HepG2 (cell line): ENCODE measurements around the gene ANKRD10. TPM values are rescaled to one million over a fixed set of nuclear protein-coding genes. Genes with fewer than 3 reads are reported as not detected.

Experiments
- BRD4 ChIP-seq: sonication (generic); formaldehyde crosslinking; IDR thresholded peaks from 2 replicates; pipeline ENCODE4 v1.4.0; 2020; ENCODE audit warnings: missing genetic modification reagents
- CBFB ChIP-seq: sonication (generic); formaldehyde crosslinking; IDR thresholded peaks from 2 replicates; pipeline ENCODE4 v1.4.0; 2020; ENCODE audit warnings: missing genetic modification reagents
- DNMT1 ChIP-seq: sonication (generic); formaldehyde crosslinking; IDR thresholded peaks from 2 replicates; pipeline ENCODE4 v1.5.1; 2020; ENCODE audit warnings: mild to moderate bottlenecking, missing genetic modification reagents
- EHMT2 ChIP-seq: fragments of 200-600 bp; sonication (generic); IDR thresholded peaks from 2 replicates; pipeline ENCODE4 v1.7.0; 2017; ENCODE audit warnings: antibody characterized with exemption, low read depth, low read length, borderline replicate concordance
- HHEX ChIP-seq: IDR thresholded peaks from 2 replicates; pipeline ENCODE4 v1.6.1; 2016; ENCODE audit warnings: control low read depth
- HMGA1 ChIP-seq: sonication (generic); formaldehyde crosslinking; conservative IDR thresholded peaks from 2 replicates; pipeline ENCODE4 v1.4.0; 2020; ENCODE audit warnings: missing genetic modification reagents
- JUNB ChIP-seq: sonication (generic); formaldehyde crosslinking; IDR thresholded peaks from 2 replicates; pipeline ENCODE4 v1.8.0; 2022; ENCODE audit warnings: missing genetic modification reagents, mild to moderate bottlenecking, borderline replicate concordance
- KDM3A ChIP-seq: IDR thresholded peaks from 2 replicates; pipeline ENCODE4 v1.6.1; 2018; ENCODE audit warnings: low read depth, missing compliant biosample characterization
- MAFK ChIP-seq, 2 experiments: IDR thresholded peaks in 1 of 2; conservative IDR thresholded peaks in 1 of 2; 2 replicates each; pipeline ENCODE4 v1.6.1; 2011; ENCODE audit warnings: improper control_type of control experiment in 2 of 2, low read length in 2 of 2
- MEF2D ChIP-seq: sonication (generic); formaldehyde crosslinking; IDR thresholded peaks from 2 replicates; pipeline ENCODE4 v1.5.1; 2020; ENCODE audit warnings: mild to moderate bottlenecking, missing genetic modification reagents
- MTA1 ChIP-seq: sonication (generic); formaldehyde crosslinking; IDR thresholded peaks from 2 replicates; pipeline ENCODE4 v1.4.0; 2020; ENCODE audit warnings: missing genetic modification reagents, mild to moderate bottlenecking, borderline replicate concordance
- MXI1 ChIP-seq: IDR thresholded peaks from 3 replicates; pipeline ENCODE4 v1.6.1; 2012; ENCODE audit warnings: low read depth, low read length, inconsistent platforms, borderline replicate concordance
- SCMH1 ChIP-seq: sonication (generic); formaldehyde crosslinking; IDR thresholded peaks from 2 replicates; pipeline ENCODE4 v1.9.0; 2021; ENCODE audit warnings: missing genetic modification reagents, mild to moderate bottlenecking, borderline replicate concordance
- SNAI1 ChIP-seq: sonication (generic); formaldehyde crosslinking; IDR thresholded peaks from 2 replicates; pipeline ENCODE4 v1.5.0; 2020; ENCODE audit warnings: mild to moderate bottlenecking, missing genetic modification reagents, borderline replicate concordance
- U2AF2 ChIP-seq: fragments of 200-400 bp; formaldehyde crosslinking; IDR thresholded peaks from 2 replicates; pipeline ENCODE4 v1.6.1; 2017; ENCODE audit warnings: low read depth, mild to moderate bottlenecking, low read length
- ZBTB21 ChIP-seq: sonication (generic); formaldehyde crosslinking; IDR thresholded peaks from 2 replicates; pipeline ENCODE4 v1.4.0; 2020; ENCODE audit warnings: missing genetic modification reagents
- ZC3H13 ChIP-seq: sonication (generic); formaldehyde crosslinking; IDR thresholded peaks from 2 replicates; pipeline ENCODE4 v1.8.1; 2023; ENCODE audit warnings: mild to moderate bottlenecking, missing genetic modification reagents, moderate library complexity
- ZNF17 ChIP-seq: sonication (generic); formaldehyde crosslinking; IDR thresholded peaks from 2 replicates; pipeline ENCODE4 v1.5.0; 2020; ENCODE audit warnings: mild to moderate bottlenecking, missing genetic modification reagents
- ZNF224 ChIP-seq: sonication (generic); formaldehyde crosslinking; IDR thresholded peaks from 2 replicates; pipeline ENCODE4 v1.5.0; 2020; ENCODE audit warnings: mild to moderate bottlenecking, missing genetic modification reagents
- ZNF234 ChIP-seq: sonication (generic); formaldehyde crosslinking; conservative IDR thresholded peaks from 2 replicates; pipeline ENCODE4 v1.5.1; 2020; ENCODE audit warnings: mild to moderate bottlenecking, missing genetic modification reagents
- ZNF263 ChIP-seq: sonication (generic); formaldehyde crosslinking; IDR thresholded peaks from 2 replicates; pipeline ENCODE4 v1.4.0; 2020; ENCODE audit warnings: missing genetic modification reagents
- ZNF543 ChIP-seq: sonication (generic); formaldehyde crosslinking; IDR thresholded peaks from 2 replicates; pipeline ENCODE4 v1.4.0; 2020; ENCODE audit warnings: mild to moderate bottlenecking, missing genetic modification reagents
- ZNF546 ChIP-seq: sonication (generic); formaldehyde crosslinking; conservative IDR thresholded peaks from 2 replicates; pipeline ENCODE4 v1.8.1; 2023; ENCODE audit warnings: mild to moderate bottlenecking, missing genetic modification reagents
- ZNF549 ChIP-seq: sonication (generic); formaldehyde crosslinking; IDR thresholded peaks from 2 replicates; pipeline ENCODE4 v1.5.0; 2020; ENCODE audit warnings: missing genetic modification reagents
- ZNF768 ChIP-seq: sonication (generic); formaldehyde crosslinking; IDR thresholded peaks from 2 replicates; pipeline ENCODE4 v1.4.0; 2020; ENCODE audit warnings: missing genetic modification reagents
- ZNF788 ChIP-seq: sonication (generic); formaldehyde crosslinking; IDR thresholded peaks from 2 replicates; pipeline ENCODE4 v1.5.0; 2020; ENCODE audit warnings: mild to moderate bottlenecking, missing genetic modification reagents, borderline replicate concordance
- ZNF841 ChIP-seq: sonication (generic); formaldehyde crosslinking; IDR thresholded peaks from 2 replicates; pipeline ENCODE4 v1.8.1; 2023; ENCODE audit warnings: missing genetic modification reagents, borderline replicate concordance
- polyA plus RNA-seq, 8 experiments: library from polyadenylated mRNA; depleted of rRNA in 3 of 8; stranded (reverse) in 7 of 8; unstranded in 1 of 8; fragments of >200 nt; fragmentation: Illumina TruSeq in 4 of 8; extraction: Trizol in 4 of 8; gene quantifications; 2 replicates each; pipeline versions ENCODE4 v1.2.1 to v1.2.3, GENCODE V29; 2011 to 2016; ENCODE audit warnings: low read depth in 4 of 8, missing spikeins in 1 of 8, mixed read lengths in 1 of 8; ENCODE audit not compliant: insufficient read depth in 1 of 8
- total RNA-seq, 5 experiments: library from RNA; depleted of rRNA; stranded (reverse); fragments of >200 nt; fragmentation: Illumina TruSeq; extraction: Trizol; gene quantifications; 2 replicates each; pipeline ENCODE4 v1.2.3, GENCODE V29; 2016; ENCODE audit warnings: low read depth in 1 of 5
- TF ChIP-seq, protein P1 (sequence below): sonication (generic); formaldehyde crosslinking; IDR thresholded peaks from 2 replicates; pipeline ENCODE4 v1.5.0; 2020; ENCODE audit warnings: mild to moderate bottlenecking, missing genetic modification reagents, moderate library complexity
- TF ChIP-seq, protein P2 (sequence below): sonication (generic); formaldehyde crosslinking; IDR thresholded peaks from 2 replicates; pipeline ENCODE4 v1.4.0; 2020; ENCODE audit warnings: missing genetic modification reagents, mild to moderate bottlenecking, borderline replicate concordance
- TF ChIP-seq, protein P3 (sequence below), 2 experiments: fragments of 450-650 bp in 1 of 2; sonication (generic) in 1 of 2; formaldehyde crosslinking; IDR thresholded peaks; 2 replicates each; pipeline versions ENCODE4 v1.5.0 to v1.8.0; 2020 to 2022; ENCODE audit warnings: mild to moderate bottlenecking in 1 of 2, missing genetic modification reagents in 1 of 2

Gene ANKRD10
- total and polyA plus RNA-seq, 2 of the 13 experiments (the other 11 are each of a cell fraction or from before 2014, with no cell fraction given) = 108 to 115 TPM

DNA sequence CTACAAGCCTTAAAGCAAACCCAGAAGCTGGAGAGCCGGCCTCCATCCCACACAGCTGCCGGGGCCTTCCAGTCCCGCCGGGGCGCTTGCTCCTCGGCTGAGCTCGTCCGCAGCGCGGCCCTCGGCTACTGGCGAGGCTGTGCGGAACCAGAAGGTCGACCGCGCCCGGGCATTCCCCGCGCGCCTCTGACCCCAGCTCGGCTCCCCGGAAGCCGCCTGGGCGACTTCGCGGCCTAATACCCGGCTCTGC, 863 bp downstream of the ANKRD10 start (continued):
- TF ChIP-seq ZNF263 (CRISPR knock-in tag) = no peak
- 0 out of 2 replicates have a peak, but pooled peaks have one; percentile 58 for TF ChIP-seq ZNF224 (CRISPR knock-in tag)
- no peak for TF ChIP-seq ZNF768 (CRISPR knock-in tag)
- TF ChIP-seq BRD4 (CRISPR knock-in tag) = no peak
- TF ChIP-seq ZNF841 (CRISPR knock-in tag) = no peak
- no peak for TF ChIP-seq JUNB
- 0 out of 2 replicates have a peak, but pooled peaks have one; percentile 7 for TF ChIP-seq ZNF546 (CRISPR knock-in tag)
- TF ChIP-seq MXI1 = no peak
- TF ChIP-seq ZNF543 (CRISPR knock-in tag) = no peak
- TF ChIP-seq SCMH1 (CRISPR knock-in tag) = no peak
- TF ChIP-seq MTA1 (CRISPR knock-in tag) = no peak
- no peak for TF ChIP-seq HMGA1
- no peak for TF ChIP-seq ZBTB21
- no peak for TF ChIP-seq MEF2D
- TF ChIP-seq ZNF788 (CRISPR knock-in tag) = 0 out of 2 replicates have a peak, but pooled peaks have one; percentile 8
- no peak for TF ChIP-seq ZNF234 (CRISPR knock-in tag)
- TF ChIP-seq EHMT2 = no peak
- TF ChIP-seq, protein P1, sequence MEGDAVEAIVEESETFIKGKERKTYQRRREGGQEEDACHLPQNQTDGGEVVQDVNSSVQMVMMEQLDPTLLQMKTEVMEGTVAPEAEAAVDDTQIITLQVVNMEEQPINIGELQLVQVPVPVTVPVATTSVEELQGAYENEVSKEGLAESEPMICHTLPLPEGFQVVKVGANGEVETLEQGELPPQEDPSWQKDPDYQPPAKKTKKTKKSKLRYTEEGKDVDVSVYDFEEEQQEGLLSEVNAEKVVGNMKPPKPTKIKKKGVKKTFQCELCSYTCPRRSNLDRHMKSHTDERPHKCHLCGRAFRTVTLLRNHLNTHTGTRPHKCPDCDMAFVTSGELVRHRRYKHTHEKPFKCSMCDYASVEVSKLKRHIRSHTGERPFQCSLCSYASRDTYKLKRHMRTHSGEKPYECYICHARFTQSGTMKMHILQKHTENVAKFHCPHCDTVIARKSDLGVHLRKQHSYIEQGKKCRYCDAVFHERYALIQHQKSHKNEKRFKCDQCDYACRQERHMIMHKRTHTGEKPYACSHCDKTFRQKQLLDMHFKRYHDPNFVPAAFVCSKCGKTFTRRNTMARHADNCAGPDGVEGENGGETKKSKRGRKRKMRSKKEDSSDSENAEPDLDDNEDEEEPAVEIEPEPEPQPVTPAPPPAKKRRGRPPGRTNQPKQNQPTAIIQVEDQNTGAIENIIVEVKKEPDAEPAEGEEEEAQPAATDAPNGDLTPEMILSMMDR (CRISPR knock-in tag) = no peak
- TF ChIP-seq ZC3H13 (CRISPR knock-in tag) = no peak
- no peak for TF ChIP-seq U2AF2
- no peak for TF ChIP-seq DNMT1 (CRISPR knock-in tag)
- TF ChIP-seq, protein P2, sequence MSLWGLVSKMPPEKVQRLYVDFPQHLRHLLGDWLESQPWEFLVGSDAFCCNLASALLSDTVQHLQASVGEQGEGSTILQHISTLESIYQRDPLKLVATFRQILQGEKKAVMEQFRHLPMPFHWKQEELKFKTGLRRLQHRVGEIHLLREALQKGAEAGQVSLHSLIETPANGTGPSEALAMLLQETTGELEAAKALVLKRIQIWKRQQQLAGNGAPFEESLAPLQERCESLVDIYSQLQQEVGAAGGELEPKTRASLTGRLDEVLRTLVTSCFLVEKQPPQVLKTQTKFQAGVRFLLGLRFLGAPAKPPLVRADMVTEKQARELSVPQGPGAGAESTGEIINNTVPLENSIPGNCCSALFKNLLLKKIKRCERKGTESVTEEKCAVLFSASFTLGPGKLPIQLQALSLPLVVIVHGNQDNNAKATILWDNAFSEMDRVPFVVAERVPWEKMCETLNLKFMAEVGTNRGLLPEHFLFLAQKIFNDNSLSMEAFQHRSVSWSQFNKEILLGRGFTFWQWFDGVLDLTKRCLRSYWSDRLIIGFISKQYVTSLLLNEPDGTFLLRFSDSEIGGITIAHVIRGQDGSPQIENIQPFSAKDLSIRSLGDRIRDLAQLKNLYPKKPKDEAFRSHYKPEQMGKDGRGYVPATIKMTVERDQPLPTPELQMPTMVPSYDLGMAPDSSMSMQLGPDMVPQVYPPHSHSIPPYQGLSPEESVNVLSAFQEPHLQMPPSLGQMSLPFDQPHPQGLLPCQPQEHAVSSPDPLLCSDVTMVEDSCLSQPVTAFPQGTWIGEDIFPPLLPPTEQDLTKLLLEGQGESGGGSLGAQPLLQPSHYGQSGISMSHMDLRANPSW (CRISPR knock-in tag) = no peak
- TF ChIP-seq KDM3A = no peak
- TF ChIP-seq ZNF17 = no peak
- 0 out of 2 replicates have a peak, but pooled peaks have one; percentile 26 for TF ChIP-seq ZNF549
- TF ChIP-seq SNAI1 (CRISPR knock-in tag) = no peak
- no peak for TF ChIP-seq MAFK (conservative IDR thresholded peaks at IDR 0.05 in 1 of 2, IDR thresholded peaks at IDR 0.05 in 1 of 2; ENCODE audit: low read length in 2 of 2)
- no peak for TF ChIP-seq HHEX (CRISPR knock-in tag)
- TF ChIP-seq, protein P3, sequence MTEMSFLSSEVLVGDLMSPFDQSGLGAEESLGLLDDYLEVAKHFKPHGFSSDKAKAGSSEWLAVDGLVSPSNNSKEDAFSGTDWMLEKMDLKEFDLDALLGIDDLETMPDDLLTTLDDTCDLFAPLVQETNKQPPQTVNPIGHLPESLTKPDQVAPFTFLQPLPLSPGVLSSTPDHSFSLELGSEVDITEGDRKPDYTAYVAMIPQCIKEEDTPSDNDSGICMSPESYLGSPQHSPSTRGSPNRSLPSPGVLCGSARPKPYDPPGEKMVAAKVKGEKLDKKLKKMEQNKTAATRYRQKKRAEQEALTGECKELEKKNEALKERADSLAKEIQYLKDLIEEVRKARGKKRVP (CRISPR knock-in tag; IDR thresholded peaks at IDR 0.05) = no peak
- TF ChIP-seq CBFB (CRISPR knock-in tag) = 0 out of 2 replicates have a peak, but pooled peaks have one; percentile 33
